Endometrial microvascular endothelial cells (primary cell): ENCODE measurements around the gene PTPRG. TPM values are rescaled to one million over a fixed set of nuclear protein-coding genes. Genes with fewer than 3 reads are reported as not detected.

ENCODE experiments used
- in situ Hi-C: cut with HindIII; loops from 2 replicates; pipeline ENCODE4 v1.10.0; 2017; ENCODE audit warnings: low sequenced_read_pairs, low pct_unique_long_range_greater_than_20kb; ENCODE audit errors: inconsistent ontology term
- total RNA-seq: library from RNA; depleted of rRNA; stranded (reverse); fragments of >200 nt; gene quantifications from one replicate; pipeline ENCODE4 v1.2.3, GENCODE V29; 2015; ENCODE audit errors: inconsistent ontology term

PTPRG gene
- total RNA-seq, 1 donor from 2014 or later: 13.1 TPM

DNA sequence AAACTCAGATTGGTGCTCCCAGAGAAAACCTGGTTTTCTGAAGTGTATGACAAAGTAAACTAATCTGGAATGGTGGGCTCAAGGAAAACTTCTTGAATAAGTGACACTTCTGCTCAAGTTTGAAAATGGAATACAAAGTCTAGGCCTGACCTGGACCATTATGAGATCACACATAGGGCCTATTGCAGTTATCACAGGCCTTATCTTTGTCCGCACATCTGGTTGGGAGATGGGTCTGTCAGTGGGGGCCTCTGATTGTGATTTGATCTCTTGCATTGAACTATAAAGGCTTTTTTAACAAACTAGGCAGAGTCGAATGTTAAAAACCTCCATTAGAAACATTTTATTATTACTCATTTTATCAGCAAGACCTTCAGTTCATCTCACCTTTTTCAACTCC lies 405.6 kb downstream of the PTPRG start:
- in situ Hi-C loops: no loop called here

DNA sequence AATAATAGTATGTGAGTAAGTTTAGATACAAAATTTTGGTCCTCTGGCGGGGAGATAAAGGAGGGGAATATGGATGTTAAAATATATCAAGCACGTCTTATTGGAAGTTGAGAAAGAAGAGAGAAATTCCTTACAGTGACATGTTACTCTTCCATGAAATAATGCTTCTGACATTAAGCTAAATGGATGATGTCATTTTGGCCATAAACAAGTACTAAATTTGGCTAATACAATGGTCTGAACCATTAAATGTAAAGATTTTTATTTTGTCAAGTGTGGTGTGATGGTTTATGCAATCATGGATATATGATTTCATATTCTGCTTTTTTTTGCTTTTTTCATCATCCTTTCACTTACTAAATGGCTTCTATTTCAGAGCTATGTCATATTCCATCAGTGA lies 406.6 kb downstream of the PTPRG start:
- in situ Hi-C loops: no loop called here

DNA sequence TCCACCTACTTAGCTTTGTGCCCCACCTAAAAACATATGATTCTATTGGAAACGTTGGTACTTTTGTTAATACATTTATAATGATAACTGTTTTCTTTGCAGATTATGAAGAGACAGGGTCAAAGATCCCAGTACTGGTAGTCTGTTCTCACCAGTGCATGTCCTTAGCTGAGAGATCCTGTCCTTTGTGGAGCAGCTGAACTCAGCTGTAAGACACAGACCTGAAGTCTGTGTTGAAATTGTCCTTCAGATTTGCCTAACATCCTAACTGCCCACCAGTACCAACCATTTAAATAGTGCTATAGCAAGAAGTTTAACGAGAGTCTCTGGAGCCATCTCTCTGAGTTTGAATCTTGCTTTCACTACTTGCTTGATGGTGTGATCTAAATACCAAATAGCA lies 413.3 kb downstream of the PTPRG start:
- in situ Hi-C loops: no loop called here

DNA sequence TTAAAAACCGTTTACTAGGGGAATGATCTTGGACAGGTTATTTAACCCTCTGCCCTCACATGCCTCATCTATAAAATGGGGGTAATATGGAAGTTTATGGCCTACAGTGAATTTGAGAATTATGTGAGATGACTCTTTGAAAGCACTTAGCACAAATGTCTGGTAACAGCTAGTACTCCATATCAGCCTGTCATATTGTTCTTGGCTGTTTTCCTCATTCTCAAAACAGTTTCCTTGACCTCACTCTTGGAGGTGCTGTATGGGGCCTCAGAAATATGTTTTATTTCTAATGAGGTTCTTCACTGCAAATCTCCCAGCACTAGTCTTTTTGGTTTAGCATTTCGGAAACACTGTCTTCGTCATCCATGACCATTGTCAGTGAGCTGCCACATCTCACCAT lies 413.8 kb downstream of the PTPRG start:
- in situ Hi-C loops: no loop called here

DNA sequence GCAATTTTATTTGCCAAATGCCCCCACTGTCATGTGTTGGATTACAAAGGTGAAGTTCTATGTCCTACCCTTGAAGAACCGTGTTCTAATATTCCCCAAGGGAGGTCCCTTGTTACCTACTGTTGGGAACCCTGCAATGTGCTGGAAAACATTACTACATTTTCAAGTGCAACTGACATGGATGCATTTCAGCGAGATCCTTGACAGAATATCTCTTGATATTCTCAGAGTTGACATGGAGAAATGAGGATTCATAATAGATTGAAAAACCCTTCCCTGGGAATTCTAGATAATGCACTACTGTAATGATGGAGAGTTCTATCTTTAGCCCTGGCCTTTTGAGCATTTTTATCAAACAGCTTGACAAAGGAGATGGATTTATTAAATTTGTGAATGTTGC lies 414.6 kb downstream of the PTPRG start:
- in situ Hi-C loops: no loop called here

DNA sequence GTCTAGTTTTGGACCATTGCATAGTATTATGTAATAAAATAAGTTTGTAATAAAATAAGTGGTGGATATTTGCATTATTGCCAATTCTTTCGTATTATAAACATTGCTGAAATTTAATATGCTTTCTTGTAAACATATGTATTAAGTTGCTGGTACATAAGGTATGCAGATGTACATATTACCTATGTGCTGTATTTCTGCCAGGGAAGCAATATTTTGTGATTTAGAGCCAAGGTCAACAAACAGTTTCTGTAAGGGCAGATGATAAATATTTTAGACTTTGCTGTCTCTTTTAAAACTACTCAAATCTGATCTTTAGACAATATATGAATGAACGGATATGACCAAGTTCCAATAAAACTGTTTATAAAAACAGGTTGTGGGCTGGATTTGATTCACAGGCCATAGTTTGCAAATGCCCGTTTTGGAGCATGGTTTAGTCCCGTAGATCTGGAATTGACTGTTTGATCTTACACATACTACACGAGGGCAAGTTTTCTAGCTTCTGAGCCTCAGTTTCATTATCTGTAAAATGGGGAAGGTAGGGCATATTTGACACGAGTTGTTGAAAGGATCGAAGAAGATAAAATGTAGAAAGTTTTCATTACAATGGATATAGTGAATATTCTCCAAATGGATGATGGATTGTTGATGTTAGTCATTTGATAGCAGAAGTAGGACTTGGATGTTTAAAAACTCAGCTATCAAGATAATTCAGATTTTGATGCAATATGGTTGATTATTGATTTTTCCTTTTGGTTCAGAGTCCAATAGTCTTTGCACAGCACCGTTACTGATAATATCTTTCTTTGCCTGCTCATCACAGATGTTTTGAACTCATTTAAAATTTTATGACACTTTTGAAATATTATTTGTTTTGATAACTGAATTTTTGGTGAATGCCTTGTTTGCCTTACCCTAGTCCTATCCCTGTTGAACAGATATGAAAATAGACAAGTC lies 417.4 kb downstream of the PTPRG start:
- in situ Hi-C loops: no loop called here

DNA sequence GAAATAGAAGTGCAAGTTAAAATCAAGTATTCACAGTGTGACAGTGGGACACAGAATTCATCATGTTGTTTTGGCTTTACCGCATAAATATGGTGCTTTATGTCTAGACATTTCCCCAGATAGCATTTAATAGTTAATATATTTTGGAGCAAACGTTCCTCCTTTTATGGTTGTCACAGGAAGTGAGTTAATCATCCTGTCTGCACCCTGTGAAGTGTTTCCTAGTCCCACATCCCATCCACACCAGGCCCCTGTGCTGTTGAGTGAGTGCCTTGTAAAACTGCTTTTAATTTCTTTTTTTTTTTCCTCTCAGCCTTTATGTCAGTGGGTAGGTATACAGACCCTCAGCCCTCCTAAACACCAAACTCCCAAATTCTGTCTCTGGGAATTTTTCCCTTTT lies 418.3 kb downstream of the PTPRG start:
- in situ Hi-C loops: no loop called here

DNA sequence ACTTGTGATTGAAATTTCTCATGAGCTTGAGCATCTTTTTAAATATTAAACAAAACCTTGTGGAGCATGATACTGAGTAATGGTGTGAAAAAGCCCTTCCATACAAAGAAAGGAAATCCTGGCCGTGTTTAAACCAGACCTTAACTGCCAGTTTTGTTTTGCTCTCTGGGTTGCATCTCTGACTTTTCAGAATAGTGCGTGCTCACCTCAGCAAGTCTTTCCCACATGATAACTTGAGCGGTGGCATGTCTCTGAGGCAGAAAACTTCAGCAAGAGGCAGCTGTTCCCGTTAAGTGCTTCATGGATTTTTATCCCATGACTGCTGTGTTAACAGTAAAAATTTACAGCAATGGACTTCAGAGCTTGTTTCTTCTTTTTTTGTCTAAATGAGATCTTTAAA lies 418.7 kb downstream of the PTPRG start:
- in situ Hi-C loops: no loop called here

DNA sequence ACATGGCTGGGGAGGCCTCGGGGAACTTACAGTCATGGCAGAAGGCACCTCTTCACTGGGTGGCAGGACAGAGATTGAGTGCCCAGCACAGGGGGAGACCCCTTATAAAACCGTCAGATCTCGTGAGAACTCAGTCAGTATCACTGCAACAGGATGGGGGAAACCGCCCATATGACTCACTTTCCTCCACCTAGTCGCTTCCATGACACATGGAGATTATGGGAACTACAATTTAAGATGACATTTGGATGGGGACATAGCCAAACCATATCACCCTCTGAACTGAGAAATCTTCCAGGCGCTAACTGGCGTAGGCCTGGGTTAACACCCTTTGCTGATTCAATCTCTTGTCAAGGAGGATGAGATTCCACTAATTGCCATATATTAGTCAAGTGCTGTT lies 419.7 kb downstream of the PTPRG start:
- in situ Hi-C loops: no loop called here

DNA sequence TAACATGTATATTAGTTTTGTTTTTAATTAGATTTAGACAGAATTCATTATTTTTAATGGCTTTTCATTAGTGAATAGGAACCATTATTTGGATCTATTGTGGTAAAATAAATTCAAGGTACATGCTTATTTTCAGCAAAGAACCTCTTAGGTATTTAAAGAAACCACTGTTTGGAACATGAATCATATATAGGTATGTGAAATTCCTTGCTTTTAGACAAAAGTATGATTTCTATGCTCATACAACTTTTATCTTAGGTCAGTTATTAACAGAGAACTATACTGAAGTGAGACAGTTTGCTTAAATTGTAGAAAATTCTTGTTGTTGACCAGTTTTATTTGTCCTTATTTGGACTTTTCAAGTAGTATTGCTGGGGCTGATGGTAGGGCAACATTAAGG lies 422.1 kb downstream of the PTPRG start:
- in situ Hi-C loops: no loop called here

DNA sequence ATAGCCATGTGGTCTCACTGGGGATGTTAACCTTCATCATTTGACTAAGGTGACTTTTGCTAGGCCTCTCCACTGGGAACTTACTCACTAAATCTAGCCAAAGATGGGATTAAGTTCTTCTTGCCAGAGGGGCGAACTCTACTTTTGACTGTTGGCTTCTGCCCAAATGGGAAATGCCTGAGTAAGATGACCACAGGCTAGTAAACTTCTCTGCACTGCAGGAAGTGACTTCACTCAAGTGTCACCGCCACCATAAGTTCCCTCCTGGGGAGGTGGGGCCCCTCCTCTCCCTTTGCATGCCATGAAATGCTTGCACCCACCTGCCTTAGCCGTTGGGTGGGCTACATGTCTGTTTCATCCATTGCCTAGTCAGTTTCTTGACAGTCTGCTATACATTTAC lies 423.6 kb downstream of the PTPRG start:
- in situ Hi-C loops: no loop called here

DNA sequence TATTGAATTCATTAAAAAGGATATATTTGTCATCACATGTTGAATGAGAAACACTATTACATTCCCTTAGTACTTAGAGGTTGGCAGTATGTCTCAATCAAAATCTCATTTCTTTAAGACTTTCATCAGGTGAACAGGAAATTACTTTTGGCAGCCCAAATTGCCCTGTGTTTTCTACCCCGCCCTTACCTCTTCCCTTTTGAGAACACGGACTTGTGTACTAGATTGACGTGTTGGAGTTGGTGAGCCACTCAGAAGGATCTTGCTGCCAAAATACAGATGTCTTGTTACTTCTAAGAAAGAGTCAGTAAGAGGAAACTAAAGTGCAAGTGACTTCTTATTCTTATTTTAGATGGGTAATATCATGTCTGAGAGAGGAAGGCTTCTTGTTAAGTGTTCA lies 425.1 kb downstream of the PTPRG start:
- in situ Hi-C loops: no loop called here

DNA sequence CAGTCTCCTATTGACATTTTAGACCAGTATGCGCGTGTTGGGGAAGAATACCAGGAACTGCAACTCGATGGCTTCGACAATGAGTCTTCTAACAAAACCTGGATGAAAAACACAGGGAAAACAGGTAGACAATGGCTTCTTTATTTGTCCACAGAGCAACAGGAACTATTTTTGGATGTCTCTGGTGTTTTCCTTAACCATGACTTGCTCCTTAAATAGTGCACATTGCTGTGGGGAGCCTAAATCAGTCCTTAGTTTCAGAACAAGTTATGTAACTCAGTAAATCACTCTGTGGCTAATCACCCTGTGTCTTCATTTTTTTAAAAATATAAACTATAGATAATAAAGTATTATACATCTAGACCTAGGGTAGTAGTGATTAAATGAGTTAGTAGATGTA lies 428.3 kb downstream of the PTPRG start:
- in situ Hi-C loops: no loop called here

DNA sequence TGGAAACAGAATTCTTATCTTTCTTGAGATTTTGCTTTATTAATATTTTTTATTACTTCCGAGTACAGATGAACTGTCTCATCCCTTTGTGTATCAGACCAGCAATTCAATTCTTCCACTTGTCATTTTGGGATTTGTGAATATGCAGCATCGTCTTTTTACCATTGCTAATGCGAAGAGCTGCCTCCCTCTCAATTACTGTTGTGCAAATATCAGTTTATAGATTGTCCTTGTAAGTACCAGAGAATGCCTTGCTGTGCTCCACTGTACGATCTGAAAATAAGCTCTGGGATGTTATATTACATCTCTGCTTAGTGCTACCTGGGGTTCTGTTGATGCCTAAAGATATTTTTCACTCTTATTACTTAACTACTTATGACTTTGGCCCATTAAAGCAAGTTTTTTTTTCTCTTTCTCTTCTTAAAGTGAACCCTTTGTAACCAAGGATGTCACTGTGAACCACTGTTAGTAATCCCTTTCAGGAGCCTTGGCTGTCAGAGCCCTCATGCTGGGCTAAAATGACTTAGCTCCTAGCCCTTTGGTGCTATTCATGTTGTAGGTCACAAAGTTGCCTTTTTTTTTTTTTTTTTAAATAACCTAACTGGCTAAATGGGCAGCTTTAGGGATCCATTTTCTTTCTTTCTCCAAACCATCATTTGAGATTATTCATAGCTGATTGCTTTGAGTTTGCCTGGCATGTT lies 429.1 kb downstream of the PTPRG start:
- in situ Hi-C loops: no loop called here

DNA sequence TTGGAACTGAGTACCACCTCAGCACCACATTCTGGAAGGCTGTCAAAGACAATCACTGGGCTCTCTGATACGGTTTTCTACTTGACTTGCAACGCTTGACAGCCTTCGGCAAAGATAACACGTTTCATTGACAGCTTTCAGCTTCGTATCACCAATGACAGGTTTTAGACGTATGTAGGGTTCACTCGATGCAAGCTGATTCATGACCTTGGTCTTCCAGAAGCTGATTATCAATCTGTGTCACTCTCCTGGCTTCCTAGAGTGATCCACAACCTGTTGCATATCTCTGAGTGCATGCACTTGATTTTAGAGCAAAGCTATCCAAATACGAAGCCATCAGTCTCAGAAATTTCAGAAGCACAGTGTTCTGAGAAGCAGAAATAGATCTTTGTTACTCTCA lies 430.3 kb downstream of the PTPRG start:
- in situ Hi-C loops: no loop called here

DNA sequence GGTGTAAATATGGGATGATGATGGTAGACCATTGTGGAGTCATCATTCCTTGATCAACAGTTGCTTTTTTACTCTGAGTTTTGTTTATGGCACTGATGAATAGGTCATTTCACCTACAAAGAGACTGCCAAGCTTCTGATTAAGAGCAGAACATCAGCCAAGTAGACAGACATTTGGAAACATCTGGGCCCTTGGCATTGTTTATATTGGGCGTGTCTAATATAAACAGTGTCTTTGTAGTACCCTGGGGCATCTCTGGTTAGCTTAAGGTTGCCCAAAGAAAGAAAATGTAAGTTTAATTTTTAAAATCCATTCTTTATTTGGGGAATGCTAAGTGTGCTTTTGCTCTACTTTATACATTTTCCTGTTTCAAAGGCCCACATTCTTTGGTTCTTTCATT lies 435.0 kb downstream of the PTPRG start:
- in situ Hi-C loops: no loop called here

DNA sequence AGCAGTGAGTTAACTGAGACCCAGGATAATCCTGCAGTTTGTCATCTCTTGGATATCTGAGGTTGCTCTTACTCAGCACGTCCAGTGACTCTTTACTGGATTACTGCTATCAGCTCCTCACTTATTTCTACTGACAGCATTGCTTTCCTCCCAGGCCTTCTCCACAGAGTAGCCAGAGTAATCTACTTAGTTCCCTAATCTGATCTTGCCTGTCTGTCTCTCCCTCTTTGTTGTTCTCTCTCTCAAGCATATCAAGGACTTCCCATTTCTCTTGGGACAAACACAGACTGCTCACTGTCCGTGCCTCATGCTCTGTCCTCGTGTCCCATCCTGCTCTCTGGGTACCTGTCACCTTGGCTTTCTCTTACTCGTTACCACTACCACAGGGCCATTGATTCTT lies 435.7 kb downstream of the PTPRG start:
- in situ Hi-C loops: no loop called here

DNA sequence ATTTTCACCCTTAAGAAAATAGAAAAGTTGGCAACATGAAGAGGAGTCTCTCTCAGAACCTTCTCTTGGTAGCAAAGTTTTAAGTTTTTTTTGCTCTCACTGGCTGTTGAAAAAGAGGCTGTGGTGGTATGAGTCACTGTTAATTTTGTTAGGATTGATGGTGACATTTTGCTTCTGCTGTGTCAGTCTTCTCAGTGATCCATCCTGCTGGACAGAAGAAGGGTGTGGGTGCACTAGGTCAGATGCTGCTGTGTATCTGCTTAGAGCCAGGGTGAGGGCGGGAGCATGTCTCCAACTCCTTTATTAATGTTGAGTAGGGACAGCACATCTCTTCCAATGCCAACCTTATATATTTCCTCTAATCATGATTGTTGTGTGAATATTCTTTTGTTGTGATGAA lies 442.5 kb downstream of the PTPRG start:
- in situ Hi-C loops: no loop called here

DNA sequence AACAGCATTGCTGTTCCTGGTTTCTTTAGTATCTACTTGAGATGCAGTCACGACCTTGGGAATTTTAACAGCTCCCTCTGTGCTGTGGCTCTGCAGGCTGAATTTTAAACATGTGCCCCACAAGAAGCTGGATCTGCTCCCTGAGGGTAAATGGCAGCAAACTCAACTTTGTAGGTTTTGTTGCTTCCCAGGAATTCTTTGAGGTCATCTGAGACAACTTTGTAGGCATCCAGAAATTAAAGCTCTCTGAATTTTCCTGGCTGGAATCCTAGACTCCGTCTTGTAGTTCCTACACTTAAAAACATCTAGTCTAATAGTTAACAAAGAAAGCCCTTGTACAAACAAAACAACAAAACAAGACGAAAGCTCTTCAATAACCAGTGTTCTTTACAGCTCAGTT lies 445.7 kb downstream of the PTPRG start:
- in situ Hi-C loops: no loop called here

DNA sequence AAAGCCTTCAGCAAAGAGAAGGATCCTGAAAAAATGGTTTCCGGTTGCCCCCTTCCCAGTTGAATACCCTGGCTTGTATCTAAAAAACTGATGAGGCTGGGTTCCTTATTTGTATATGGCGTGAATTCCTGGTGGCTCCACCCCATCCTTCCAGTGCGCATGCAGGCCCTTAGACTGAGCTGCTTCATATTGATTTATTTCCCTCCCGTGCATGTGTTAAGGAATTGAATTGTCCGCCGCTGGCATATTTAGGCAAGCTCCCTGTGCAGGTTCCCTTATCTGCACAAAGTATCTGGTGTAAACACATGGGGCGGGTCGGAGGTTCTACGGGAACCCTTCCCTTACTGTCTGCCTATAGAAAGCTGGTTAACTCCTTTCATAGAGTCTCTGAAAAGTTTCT lies 449.6 kb downstream of the PTPRG start:
- in situ Hi-C loops: no loop called here
